Measurements from ENCODE around the gene C1orf146. TPM values are rescaled to one million over a fixed set of nuclear protein-coding genes. Genes with fewer than 3 reads are reported as not detected.

The C1orf146 gene
- total and polyA plus RNA-seq, 2 experiments from 2014 or later, result not detected

GRCh38 chr1:92191726-92192125, 26.0 kb upstream of the C1orf146 start:
- Histone ChIP-seq H3K27ac (no peak overlapping the region), H3K9me3 (ENCODE audit: low read depth) (no peaks in the 10 kb centered on the region), H3K79me2 (no peaks in the 10 kb centered on the region), H3K4me3 (no peak overlapping the region), H3K4me2 (no peak overlapping the region), H3K4me1 (ENCODE audit: insufficient read depth) (no peaks in the 10 kb centered on the region), H3K27me3 (no peaks in the 10 kb centered on the region), H2AFZ (no peak overlapping the region), H4K20me1 (ENCODE audit: insufficient read depth, poor library complexity, severe bottlenecking) (no peaks in the 10 kb centered on the region), H3K36me3 (replicated peaks; ENCODE audit: insufficient read depth, low read depth) (no peaks in the 10 kb centered on the region), H3K9me2 (replicated peaks; ENCODE audit: insufficient read depth) (no peaks in the 10 kb centered on the region)
- TF ChIP-seq EZH2phosphoT487 (IDR thresholded peaks at IDR 0.05; ENCODE audit: low read depth, severe bottlenecking, unreplicated experiment), result no peak
- TF ChIP-seq CTCF (IDR thresholded peaks at IDR 0.05; ENCODE audit: poor library complexity), result no peak
- no peak for TF ChIP-seq EZH2 (IDR thresholded peaks at IDR 0.05; ENCODE audit: borderline replicate concordance)
- DNase-seq (ENCODE audit: low spot score), result no peak
- 53% methylated on average over 2 of the region's 2 CpGs for WGBS (ENCODE audit: low lambda C conversion rate, missing lambda C conversion rate)

- H3K4me3 ChIP-seq, result no peak overlapping the region
- H3K4me1 ChIP-seq (ENCODE audit: insufficient read depth), result no peaks in the 10 kb centered on the region
- no peaks in the 10 kb centered on the region for H3K9me3 ChIP-seq (ENCODE audit: low read depth)
- no peak overlapping the region for H3K4me2 ChIP-seq
- H3K27me3 ChIP-seq, result no peaks in the 10 kb centered on the region
- H3K79me2 ChIP-seq, result no peaks in the 10 kb centered on the region
- TF ChIP-seq EZH2phosphoT487 (IDR thresholded peaks at IDR 0.05; ENCODE audit: low read depth, severe bottlenecking, unreplicated experiment) (no peak), CTCF (IDR thresholded peaks at IDR 0.05; ENCODE audit: poor library complexity) (no peak), EZH2 (IDR thresholded peaks at IDR 0.05; ENCODE audit: borderline replicate concordance) (no peak)
- no peaks in the 10 kb centered on the region for H3K36me3 ChIP-seq (replicated peaks; ENCODE audit: insufficient read depth, low read depth)
- no peak overlapping the region for H2AFZ ChIP-seq
- no peak overlapping the region for H3K27ac ChIP-seq
- DNase-seq (ENCODE audit: low spot score), result no peak
- 91% methylated on average over 9 of the region's 9 CpGs for WGBS (ENCODE audit: low lambda C conversion rate, missing lambda C conversion rate)
- H4K20me1 ChIP-seq (ENCODE audit: insufficient read depth, poor library complexity, severe bottlenecking), result no peaks in the 10 kb centered on the region
- H3K9me2 ChIP-seq (replicated peaks; ENCODE audit: insufficient read depth), result no peaks in the 10 kb centered on the region
These were observed 25.5 kb upstream of the C1orf146 start for GRCh38 chr1:92192246-92192645.

- no peak for DNase-seq (ENCODE audit: low spot score)
- Histone ChIP-seq H3K27ac (no peak overlapping the region), H3K79me2 (no peaks in the 10 kb centered on the region), H3K9me3 (ENCODE audit: low read depth) (no peaks in the 10 kb centered on the region), H4K20me1 (ENCODE audit: insufficient read depth, poor library complexity, severe bottlenecking) (no peaks in the 10 kb centered on the region), H3K4me1 (ENCODE audit: insufficient read depth) (no peaks in the 10 kb centered on the region), H2AFZ (no peak overlapping the region), H3K4me2 (no peak overlapping the region), H3K9me2 (replicated peaks; ENCODE audit: insufficient read depth) (no peaks in the 10 kb centered on the region), H3K27me3 (no peaks in the 10 kb centered on the region), H3K4me3 (no peak overlapping the region), H3K36me3 (replicated peaks; ENCODE audit: insufficient read depth, low read depth) (no peaks in the 10 kb centered on the region)
- TF ChIP-seq EZH2phosphoT487 (IDR thresholded peaks at IDR 0.05; ENCODE audit: low read depth, severe bottlenecking, unreplicated experiment) (no peak), EZH2 (IDR thresholded peaks at IDR 0.05; ENCODE audit: borderline replicate concordance) (no peak), CTCF (IDR thresholded peaks at IDR 0.05; ENCODE audit: poor library complexity) (no peak)
- WGBS (ENCODE audit: low lambda C conversion rate, missing lambda C conversion rate), result 75% methylated on average over 1 of the region's 1 CpG
These were observed 23.2 kb upstream of the C1orf146 start for GRCh38 chr1:92194511-92194910.

GRCh38 chr1:92201973-92202372, 15.7 kb upstream of the C1orf146 start:
- Histone ChIP-seq H3K27ac (no peak overlapping the region), H3K9me3 (ENCODE audit: low read depth) (no peaks in the 10 kb centered on the region), H3K4me3 (no peak overlapping the region), H4K20me1 (ENCODE audit: insufficient read depth, poor library complexity, severe bottlenecking) (no peaks in the 10 kb centered on the region), H2AFZ (no peak overlapping the region), H3K27me3 (no peaks in the 10 kb centered on the region), H3K79me2 (no peaks in the 10 kb centered on the region), H3K4me2 (no peak overlapping the region), H3K36me3 (replicated peaks; ENCODE audit: insufficient read depth, low read depth) (no peaks in the 10 kb centered on the region), H3K4me1 (ENCODE audit: insufficient read depth) (no peaks in the 10 kb centered on the region), H3K9me2 (replicated peaks; ENCODE audit: insufficient read depth) (no peaks in the 10 kb centered on the region)
- 80% methylated on average over 5 of the region's 5 CpGs for WGBS (ENCODE audit: low lambda C conversion rate, missing lambda C conversion rate)
- TF ChIP-seq EZH2 (IDR thresholded peaks at IDR 0.05; ENCODE audit: borderline replicate concordance) (no peak), CTCF (IDR thresholded peaks at IDR 0.05; ENCODE audit: poor library complexity) (no peak), EZH2phosphoT487 (IDR thresholded peaks at IDR 0.05; ENCODE audit: low read depth, severe bottlenecking, unreplicated experiment) (no peak)
- DNase-seq (ENCODE audit: low spot score), result no peak

All from hepatocyte (in vitro differentiated cells).